Activated naive CD4-positive, alpha-beta T cell treated with anti-CD3 and anti-CD28 coated beads, Interleukin-2, amount 50 U/mL, for 72 hours (primary cell): Measurements from ENCODE around the gene SHISA7. TPM values are rescaled to one million over a fixed set of nuclear protein-coding genes. Genes with fewer than 3 reads are reported as not detected.

Experiments used
- ATAC-seq, 2 donors: fragments of 150-1000 bp; cut with Tn5 transposase; 2 replicates each; pipeline ENCODE4 v1.10.0; 2021; ENCODE audit warnings: mild to moderate bottlenecking in 2 of 2, moderate library complexity in 2 of 2
- DNase-seq, 2 donors: peaks; one replicate each; pipeline ENCODE4 v3.0.0; 2021 to 2022; ENCODE audit warnings: low spot score in 2 of 2
- H3K27ac Mint-ChIP-seq, 2 donors: one replicate each; pipeline ENCODE4 v1.8.0; 2022; ENCODE audit warnings: mild to moderate bottlenecking in 2 of 2, mixed read lengths in 2 of 2
- H3K36me3 Mint-ChIP-seq, 2 donors: one replicate each; pipeline ENCODE4 v1.8.0; 2022; ENCODE audit warnings: mixed read lengths in 2 of 2
- H3K9me3 Mint-ChIP-seq, 2 donors: one replicate each; pipeline ENCODE4 v1.8.0; 2022; ENCODE audit warnings: mixed read lengths in 2 of 2
- total RNA-seq, 2 donors: library from RNA; stranded (reverse); gene quantifications; one replicate each; pipeline ENCODE4 v1.2.3, GENCODE V29; 2022

SHISA7 gene
- not detected for total RNA-seq

GRCh38 chr19:55443045-55443823 is at the start of gene SHISA7:
SHISA7 (minus strand) TSS chr19:55443300; CDS start chr19:55442863, 437 bp downstream.
- ATAC-seq = no peak
- Mint-ChIP-seq H3K27ac (no peak within 1 kb of the TSS), H3K36me3 (peaks cover 7 to 11% of the 10 kb centered on the region in 2 donors), H3K9me3 (no peaks in the 10 kb centered on the region)
- no peak for DNase-seq

GRCh38 chr19:55492362-55492944 is 49.4 kb upstream of the SHISA7 start:
- H3K27ac Mint-ChIP-seq = no peak overlapping the region
- H3K9me3 Mint-ChIP-seq = no peaks in the 10 kb centered on the region
- DNase-seq (no peak), ATAC-seq (no peak)
- H3K36me3 Mint-ChIP-seq = no peaks in the 10 kb centered on the region

GRCh38 chr19:55491546-55492360 is 48.7 kb upstream of the SHISA7 start:
- no peak overlapping the region for H3K27ac Mint-ChIP-seq
- ATAC-seq (no peak), DNase-seq (no peak)
- H3K36me3 Mint-ChIP-seq = no peaks in the 10 kb centered on the region
- no peaks in the 10 kb centered on the region for H3K9me3 Mint-ChIP-seq

GRCh38 chr19:55490478-55491432 is 47.7 kb upstream of the SHISA7 start:
- Mint-ChIP-seq H3K36me3 (no peaks in the 10 kb centered on the region), H3K9me3 (no peaks in the 10 kb centered on the region), H3K27ac (no peak overlapping the region)
- DNase-seq (no peak), ATAC-seq (no peak)

GRCh38 chr19:55489711-55490477 is 46.8 kb upstream of the SHISA7 start:
- H3K9me3 Mint-ChIP-seq = no peaks in the 10 kb centered on the region
- ATAC-seq = no peak

GRCh38 chr19:55488986-55489710 is 46.0 kb upstream of the SHISA7 start:
- Mint-ChIP-seq H3K9me3 (no peaks in the 10 kb centered on the region), H3K27ac (no peak overlapping the region), H3K36me3 (no peaks in the 10 kb centered on the region)
- DNase-seq (no peak), ATAC-seq (no peak)

More at GRCh38 chr19:55489711-55490477, 46.8 kb upstream of the SHISA7 start:
- Mint-ChIP-seq H3K27ac (no peak overlapping the region), H3K36me3 (no peaks in the 10 kb centered on the region)
- no peak for DNase-seq

GRCh38 chr19:55487924-55488687 is 45.0 kb upstream of the SHISA7 start, which contains the start of gene SSC5D:
SSC5D (plus strand) TSS chr19:55488436; CDS start chr19:55488590, 154 bp downstream.
- H3K27ac Mint-ChIP-seq = peak within 1 kb of the TSS in 1 of 2 donors; percentile 90
- ATAC-seq (no peak), DNase-seq (no peak)
- no peaks in the 10 kb centered on the region for H3K9me3 Mint-ChIP-seq
- no peaks in the 10 kb centered on the region for H3K36me3 Mint-ChIP-seq

GRCh38 chr19:55486971-55487923 is 44.1 kb upstream of the SHISA7 start:
- DNase-seq (peak in 1 of 2 donors; percentile 46), ATAC-seq (peak; percentile 19 to 31)
- H3K9me3 Mint-ChIP-seq = no peaks in the 10 kb centered on the region
- H3K27ac Mint-ChIP-seq = peak overlapping the region in 1 of 2 donors; percentile 90
- H3K36me3 Mint-ChIP-seq = no peaks in the 10 kb centered on the region

- ATAC-seq (no peak), DNase-seq (no peak)
- peak overlapping the region; percentile 73 to 90 for H3K27ac Mint-ChIP-seq
- H3K36me3 Mint-ChIP-seq = no peaks in the 10 kb centered on the region
- no peaks in the 10 kb centered on the region for H3K9me3 Mint-ChIP-seq
Observed at GRCh38 chr19:55486043-55486970, 43.2 kb upstream of the SHISA7 start.

- no peak for DNase-seq
- Mint-ChIP-seq H3K27ac (peak overlapping the region; percentile 73 to 90), H3K9me3 (no peaks in the 10 kb centered on the region), H3K36me3 (no peaks in the 10 kb centered on the region)
- ATAC-seq = no peak
Observed at GRCh38 chr19:55485439-55486011, 42.4 kb upstream of the SHISA7 start.

GRCh38 chr19:55484593-55485438 is 41.7 kb upstream of the SHISA7 start, which contains the start of gene NAT14:
NAT14 (plus strand) TSS chr19:55485188; CDS start chr19:55485709, 521 bp downstream.
- H3K36me3 Mint-ChIP-seq = no peaks in the 10 kb centered on the region
- no peaks in the 10 kb centered on the region for H3K9me3 Mint-ChIP-seq
- DNase-seq (peak in 1 of 2 donors; percentile 72), ATAC-seq (peak; percentile 63 to 87)
- peak within 1 kb of the TSS; percentile 73 to 90 for H3K27ac Mint-ChIP-seq
